Measurements from ENCODE around the gene TXNRD1. TPM values are rescaled to one million over a fixed set of nuclear protein-coding genes. Genes with fewer than 3 reads are reported as not detected.

The TXNRD1 gene
- total and polyA plus RNA-seq, 2 of the 8 experiments (the other 6 are each of a cell fraction or from before 2014, with no cell fraction given): 56.8 to 127 TPM

DNA sequence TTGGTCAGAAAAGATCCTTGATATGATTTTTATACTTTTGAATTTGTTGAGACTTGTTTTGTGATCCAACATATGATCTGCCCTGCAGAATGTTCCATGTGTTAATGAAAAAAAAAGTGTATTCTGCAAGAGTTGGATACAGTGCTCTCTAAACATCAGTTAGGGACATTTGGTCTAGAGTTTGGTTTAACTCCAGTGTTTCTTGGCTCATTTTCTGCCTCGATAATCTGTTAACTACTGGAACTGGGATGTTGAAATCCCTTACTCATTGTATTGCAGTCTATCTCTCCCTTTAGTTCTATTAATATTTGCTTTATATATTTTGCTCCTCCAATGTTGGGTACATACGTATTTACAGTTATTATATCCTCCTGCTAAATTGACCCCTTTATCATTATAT, 18.3 kb upstream of the TXNRD1 start:
- Histone ChIP-seq H2BK15ac (ENCODE audit: low read length) (no peak overlapping the region), H4K8ac (ENCODE audit: extremely low read depth, insufficient read depth, low read length) (no peak overlapping the region), H3K79me1 (ENCODE audit: low read depth, low read length) (no peaks in the 10 kb centered on the region), H3K4me2 (ENCODE audit: insufficient read depth in 1 of 2, low read depth in 2 of 2, low read length in 2 of 2) (no peak overlapping the region), H4K5ac (ENCODE audit: insufficient read length, low read depth, low read length) (no peak overlapping the region), H3K4me1 (replicated peaks in 1 of 4; ENCODE audit: control insufficient read depth in 3 of 4, insufficient read depth in 4 of 4, low read length in 3 of 4) (peaks cover 0 to 4% (median 0%) of the 10 kb centered on the region in 4 experiments; a peak in 1 of 7 replicates), H2BK12ac (ENCODE audit: low read depth, low read length) (no peak overlapping the region), H2AFZ (ENCODE audit: low read length) (no peak overlapping the region), H3K56ac (replicated peaks; ENCODE audit: insufficient read length, low read depth, low read length) (no peak overlapping the region), H3K9me3 (ENCODE audit: insufficient read depth in 2 of 2, low read depth in 1 of 2, low read length in 1 of 2) (peaks cover 0 to 5% of the 10 kb centered on the region in 2 experiments; a peak in 1 of 4 replicates), H3K27me3 (replicated peaks in 1 of 4; ENCODE audit: control insufficient read depth in 3 of 4, extremely low read depth in 1 of 4, insufficient read depth in 3 of 4, low read length in 3 of 4) (no peaks in the 10 kb centered on the region), H2BK120ac (replicated peaks; ENCODE audit: low read depth, low read length) (no peak overlapping the region), H4K91ac (replicated peaks; ENCODE audit: insufficient read length, low read length) (no peak overlapping the region), H2BK5ac (ENCODE audit: low read depth, low read length) (no peak overlapping the region), H4K20me1 (replicated peaks in 1 of 2; ENCODE audit: control insufficient read depth in 1 of 2, insufficient read depth in 2 of 2, low read length in 2 of 2) (no peaks in the 10 kb centered on the region), H3K79me2 (ENCODE audit: control insufficient read depth in 1 of 2, insufficient read depth in 2 of 2, low read length in 2 of 2) (no peaks in the 10 kb centered on the region), H2BK20ac (ENCODE audit: low read length) (no peak overlapping the region), H3K14ac (ENCODE audit: insufficient read length) (no peak overlapping the region), H2AK5ac (ENCODE audit: low read depth, low read length) (no peak overlapping the region), H3K23me2 (ENCODE audit: low read depth, low read length) (no peaks in the 10 kb centered on the region), H3K9ac (replicated peaks in 1 of 4; ENCODE audit: extremely low read depth in 1 of 4, low read depth in 3 of 4, low read length in 3 of 4) (no peak overlapping the region), H3K23ac (ENCODE audit: insufficient read length) (no peak overlapping the region), H3K36me3 (ENCODE audit: control insufficient read depth in 2 of 4, insufficient read depth in 4 of 4, low read length in 3 of 4) (no peaks in the 10 kb centered on the region), H3K4ac (replicated peaks; ENCODE audit: insufficient read length, low read depth, low read length) (no peak overlapping the region), H3K27ac (ENCODE audit: low read depth, low read length) (no peak overlapping the region), H3K18ac (ENCODE audit: extremely low read depth, low read length) (no peak overlapping the region), H3K4me3 (ENCODE audit: extremely low read depth in 1 of 4, insufficient read depth in 2 of 4, low read depth in 3 of 4, low read length in 4 of 4) (no peak overlapping the region)
- ChIA-PET POLR2A (ENCODE audit: partially characterized antibody) (no interaction called here), CTCF (ENCODE audit: partially characterized antibody) (no interaction called here)
- WGBS, 2 experiments (ENCODE audit: extremely low coverage in 1 of 2, insufficient coverage in 1 of 2, insufficient read length in 1 of 2, insufficient replicate concordance in 2 of 2, low coverage in 1 of 2, low lambda C conversion rate in 2 of 2, missing lambda C conversion rate in 1 of 2): 88% methylated on average over 2 of the region's 2 CpGs; no CpG with 5 or more reads in 1 of the 2 experiments
- no peak for DNase-seq (ENCODE audit: low read depth in 1 of 2, low spot score in 2 of 2)
- FAIRE-seq: no peak
- TF ChIP-seq EGR1 (IDR thresholded peaks at IDR 0.05; ENCODE audit: borderline replicate concordance, low read depth, low read length) (no peak), SP4 (IDR thresholded peaks at IDR 0.05; ENCODE audit: low read length) (no peak), SIX5 (IDR thresholded peaks at IDR 0.05; ENCODE audit: low read depth, low read length) (no peak), JUN (IDR thresholded peaks at IDR 0.05; ENCODE audit: low read depth, low read length) (no peak), HDAC2 (IDR thresholded peaks at IDR 0.05; ENCODE audit: borderline replicate concordance in 1 of 2, low read depth in 2 of 2, low read length in 2 of 2) (no peak), RBBP5 (IDR thresholded peaks at IDR 0.05; ENCODE audit: borderline replicate concordance, low read depth, low read length) (no peak), JUND (IDR thresholded peaks at IDR 0.05; ENCODE audit: low read length) (no peak), RFX5 (IDR thresholded peaks at IDR 0.05; ENCODE audit: borderline replicate concordance, low read depth, low read length) (no peak), SUZ12 (IDR thresholded peaks at IDR 0.05; ENCODE audit: low read length) (no peak), CEBPB (IDR thresholded peaks at IDR 0.05; ENCODE audit: low read depth, low read length) (no peak), NRF1 (IDR thresholded peaks at IDR 0.05; ENCODE audit: low read depth, low read length) (no peak)
- TF ChIP-seq, protein P1, sequence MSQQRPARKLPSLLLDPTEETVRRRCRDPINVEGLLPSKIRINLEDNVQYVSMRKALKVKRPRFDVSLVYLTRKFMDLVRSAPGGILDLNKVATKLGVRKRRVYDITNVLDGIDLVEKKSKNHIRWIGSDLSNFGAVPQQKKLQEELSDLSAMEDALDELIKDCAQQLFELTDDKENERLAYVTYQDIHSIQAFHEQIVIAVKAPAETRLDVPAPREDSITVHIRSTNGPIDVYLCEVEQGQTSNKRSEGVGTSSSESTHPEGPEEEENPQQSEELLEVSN (IDR thresholded peaks at IDR 0.05): no peak
- TF ChIP-seq, protein P2, sequence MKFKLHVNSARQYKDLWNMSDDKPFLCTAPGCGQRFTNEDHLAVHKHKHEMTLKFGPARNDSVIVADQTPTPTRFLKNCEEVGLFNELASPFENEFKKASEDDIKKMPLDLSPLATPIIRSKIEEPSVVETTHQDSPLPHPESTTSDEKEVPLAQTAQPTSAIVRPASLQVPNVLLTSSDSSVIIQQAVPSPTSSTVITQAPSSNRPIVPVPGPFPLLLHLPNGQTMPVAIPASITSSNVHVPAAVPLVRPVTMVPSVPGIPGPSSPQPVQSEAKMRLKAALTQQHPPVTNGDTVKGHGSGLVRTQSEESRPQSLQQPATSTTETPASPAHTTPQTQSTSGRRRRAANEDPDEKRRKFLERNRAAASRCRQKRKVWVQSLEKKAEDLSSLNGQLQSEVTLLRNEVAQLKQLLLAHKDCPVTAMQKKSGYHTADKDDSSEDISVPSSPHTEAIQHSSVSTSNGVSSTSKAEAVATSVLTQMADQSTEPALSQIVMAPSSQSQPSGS (IDR thresholded peaks at IDR 0.05; ENCODE audit: low read length): no peak

Measured in H1 (cell line).